GM04504 (cell line): Measurements from ENCODE around the gene RBBP8NL.

ENCODE experiments used
- DNase-seq: peaks from one replicate; pipeline ENCODE4 v3.0.0-alpha.2; 2012; ENCODE audit warnings: low read depth

RBBP8NL gene

DNA sequence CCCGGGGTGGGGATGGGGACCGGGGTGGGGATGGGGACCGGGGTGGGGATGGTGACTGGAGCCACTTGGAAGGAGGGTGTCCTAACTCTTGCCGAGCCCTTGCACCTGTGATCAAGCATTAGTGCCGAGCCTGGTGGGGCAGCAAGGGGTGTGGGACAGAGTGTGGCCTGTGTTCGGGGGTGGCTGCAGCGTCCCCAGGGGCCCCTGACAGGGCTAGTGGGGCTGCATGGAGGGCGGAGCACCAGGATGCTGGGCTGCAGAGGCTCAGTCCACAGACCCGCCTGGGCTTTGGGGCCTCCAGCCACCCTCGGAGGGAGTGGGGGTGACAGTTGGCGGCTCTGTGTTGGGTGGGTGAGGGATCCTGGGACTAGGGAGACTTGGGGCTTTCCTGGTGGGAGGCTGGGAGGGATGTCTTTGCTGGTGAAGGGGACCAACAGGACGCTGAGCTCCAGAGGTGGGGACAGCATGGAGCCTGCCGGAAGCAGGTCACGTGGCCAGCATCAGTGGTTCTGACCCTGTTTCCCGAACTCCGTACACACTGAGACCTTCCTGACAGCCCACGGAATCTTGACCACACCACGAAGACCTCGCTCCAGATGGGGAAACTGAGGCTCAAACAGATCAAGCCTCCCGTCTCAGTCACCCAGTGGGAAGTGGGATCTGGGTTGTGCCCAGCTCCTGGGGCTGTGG lies 4.6 kb downstream of the RBBP8NL start:
- DNase-seq: no peak

- no peak for DNase-seq
These were observed 5.7 kb downstream of the RBBP8NL start for GRCh38 chr20:62421716-62421990.

- no peak for DNase-seq
These were observed 6.3 kb downstream of the RBBP8NL start for GRCh38 chr20:62420846-62421715.

- DNase-seq: no peak
These were observed 7.6 kb downstream of the RBBP8NL start for GRCh38 chr20:62419759-62420158.

GRCh38 chr20:62418709-62419487 lies 8.4 kb downstream of the RBBP8NL start:
- no peak for DNase-seq

DNA sequence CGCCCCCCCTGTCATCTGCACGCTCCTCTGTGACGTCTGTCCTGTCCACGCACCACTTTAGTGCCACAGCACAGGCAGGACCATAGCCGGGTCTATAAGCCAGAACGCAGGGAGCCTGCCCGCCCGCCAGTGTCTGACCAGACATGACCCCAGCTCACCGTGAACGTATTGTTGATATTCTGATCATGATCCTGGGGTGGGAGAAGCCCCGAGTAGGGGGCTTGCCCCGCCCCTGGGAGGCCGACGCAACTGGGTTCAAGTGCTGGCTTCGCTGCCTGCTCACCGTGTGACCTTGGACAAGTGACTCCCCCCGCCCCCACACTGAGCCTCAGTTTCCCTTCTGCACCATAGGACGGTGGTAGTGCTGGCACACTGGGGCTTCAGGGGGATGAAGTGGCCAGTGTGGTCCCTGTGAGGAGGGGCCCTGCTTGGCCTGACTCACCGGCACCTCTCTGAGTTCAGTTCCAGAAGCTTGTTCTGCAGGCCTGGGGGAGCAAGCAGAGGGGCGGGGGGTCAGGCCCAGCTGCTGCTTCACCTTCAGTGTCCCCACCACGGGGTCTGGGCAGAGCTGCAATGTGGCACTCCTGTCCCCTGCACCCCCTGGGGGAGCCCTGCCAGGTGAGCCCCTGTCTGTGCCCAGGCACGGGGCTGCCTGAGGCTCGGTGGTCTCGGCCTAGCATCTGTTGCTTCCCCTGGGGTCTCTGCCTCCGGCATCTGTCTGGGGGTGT lies 9.2 kb downstream of the RBBP8NL start:
- DNase-seq: no peak

DNA sequence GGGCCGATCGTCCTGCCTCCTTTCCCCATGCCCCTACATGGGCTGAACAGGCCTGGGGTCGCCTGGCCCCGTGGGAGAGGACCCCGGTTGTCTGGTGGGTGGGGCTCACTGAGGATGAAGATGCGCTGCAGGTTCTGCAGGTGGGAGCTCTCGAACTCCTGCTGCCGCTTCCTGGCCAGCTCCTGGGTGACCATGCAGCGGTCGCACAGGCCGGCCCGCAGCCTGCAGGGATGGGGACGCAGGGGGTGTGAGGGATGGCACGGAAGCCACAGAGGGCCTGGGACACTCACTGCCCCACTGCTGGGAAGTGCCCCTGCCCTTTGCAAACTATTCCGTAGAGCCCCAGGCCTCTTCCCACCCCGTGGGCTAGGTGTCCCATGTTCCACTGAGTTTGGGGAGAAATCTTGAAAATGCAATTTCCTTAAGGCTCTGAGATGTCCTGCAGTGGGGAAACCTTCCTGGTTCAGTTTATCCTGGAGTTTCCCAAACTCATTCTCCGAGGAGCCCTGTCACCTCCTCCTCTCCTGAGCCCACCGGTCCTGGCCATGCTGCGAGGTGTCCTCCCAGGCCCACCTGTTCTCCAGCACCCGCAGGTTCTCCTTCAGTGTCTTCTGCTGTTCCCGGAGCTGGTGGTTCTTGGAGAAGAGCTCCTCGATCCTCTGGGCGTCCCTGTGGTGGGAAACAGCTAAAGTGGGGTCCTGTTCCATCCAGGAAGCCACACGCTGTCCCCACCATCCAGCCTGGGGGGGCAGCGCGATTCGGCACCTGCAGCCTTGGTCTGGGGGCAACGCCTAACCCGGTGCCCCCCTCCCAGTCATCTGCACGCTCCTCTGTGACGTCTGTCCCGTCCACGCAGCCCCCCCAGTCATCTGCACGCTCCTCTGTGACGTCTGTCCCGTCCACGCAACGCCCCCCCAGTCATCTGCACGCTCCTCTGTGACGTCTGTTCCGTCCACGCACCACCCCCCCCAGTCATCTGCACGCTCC lies 10.4 kb downstream of the RBBP8NL start:
- DNase-seq: no peak

GRCh38 chr20:62415354-62416111 lies 11.8 kb downstream of the RBBP8NL start:
- DNase-seq: no peak

DNA sequence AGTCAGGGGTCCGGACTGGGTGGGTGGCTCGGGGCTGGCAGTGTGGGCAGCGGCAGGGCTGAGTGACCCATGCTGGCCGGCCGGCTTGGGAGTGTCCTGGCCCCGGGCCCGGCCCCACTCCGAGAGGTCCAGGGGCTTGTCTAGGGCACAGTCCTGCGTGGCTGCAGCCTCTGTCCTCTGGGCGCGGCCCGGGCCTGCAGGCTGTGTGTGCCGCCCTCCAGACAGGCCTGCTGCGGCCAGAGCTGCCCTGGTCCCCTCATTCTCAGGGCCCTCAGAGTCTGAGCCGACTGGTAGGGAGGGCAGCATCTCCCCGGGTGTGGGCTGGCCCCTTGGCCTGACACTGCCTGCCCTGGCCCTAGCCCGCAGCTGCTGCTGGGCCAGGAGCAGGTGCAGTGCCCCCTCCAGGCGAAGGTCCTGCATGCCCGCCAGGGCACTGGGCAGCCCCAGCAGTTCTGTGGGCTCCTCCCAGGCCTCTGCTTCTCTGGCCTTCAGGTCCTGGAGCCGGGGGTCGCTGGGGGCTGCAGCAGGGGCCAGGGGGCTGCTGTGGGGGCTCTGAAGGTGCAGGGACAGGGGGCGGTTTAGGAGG lies 13.3 kb downstream of the RBBP8NL start:
- no peak for DNase-seq

DNA sequence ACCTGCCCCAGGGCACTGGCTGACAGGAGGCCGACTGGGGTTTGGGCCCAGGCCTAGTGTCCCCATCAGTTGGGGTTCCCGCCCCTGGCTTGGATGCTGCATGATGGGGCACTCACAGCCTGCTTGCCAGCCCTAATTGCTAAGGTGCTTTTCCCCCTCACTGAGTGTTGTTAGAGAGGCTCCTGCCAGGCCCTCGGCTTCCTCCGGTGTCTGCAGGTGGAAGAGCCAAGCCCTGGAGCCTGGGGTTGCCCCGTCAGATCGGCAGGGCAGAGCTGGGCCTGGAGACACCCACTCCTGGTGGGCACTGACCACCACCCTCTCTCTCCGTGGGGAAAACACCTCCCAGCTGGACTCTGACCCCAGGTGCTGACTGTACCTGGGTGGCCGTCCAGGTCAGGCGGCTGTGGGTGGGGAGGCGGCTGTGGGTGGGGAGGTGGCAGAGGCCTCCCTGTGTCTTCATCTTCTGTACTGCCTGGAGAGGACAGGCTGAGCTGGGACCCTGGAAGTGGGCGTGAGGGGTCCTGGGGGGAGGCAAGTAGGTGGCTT lies 14.2 kb downstream of the RBBP8NL start:
- DNase-seq: no peak

GRCh38 chr20:62412194-62413024 lies 14.9 kb downstream of the RBBP8NL start:
- DNase-seq: no peak

DNA sequence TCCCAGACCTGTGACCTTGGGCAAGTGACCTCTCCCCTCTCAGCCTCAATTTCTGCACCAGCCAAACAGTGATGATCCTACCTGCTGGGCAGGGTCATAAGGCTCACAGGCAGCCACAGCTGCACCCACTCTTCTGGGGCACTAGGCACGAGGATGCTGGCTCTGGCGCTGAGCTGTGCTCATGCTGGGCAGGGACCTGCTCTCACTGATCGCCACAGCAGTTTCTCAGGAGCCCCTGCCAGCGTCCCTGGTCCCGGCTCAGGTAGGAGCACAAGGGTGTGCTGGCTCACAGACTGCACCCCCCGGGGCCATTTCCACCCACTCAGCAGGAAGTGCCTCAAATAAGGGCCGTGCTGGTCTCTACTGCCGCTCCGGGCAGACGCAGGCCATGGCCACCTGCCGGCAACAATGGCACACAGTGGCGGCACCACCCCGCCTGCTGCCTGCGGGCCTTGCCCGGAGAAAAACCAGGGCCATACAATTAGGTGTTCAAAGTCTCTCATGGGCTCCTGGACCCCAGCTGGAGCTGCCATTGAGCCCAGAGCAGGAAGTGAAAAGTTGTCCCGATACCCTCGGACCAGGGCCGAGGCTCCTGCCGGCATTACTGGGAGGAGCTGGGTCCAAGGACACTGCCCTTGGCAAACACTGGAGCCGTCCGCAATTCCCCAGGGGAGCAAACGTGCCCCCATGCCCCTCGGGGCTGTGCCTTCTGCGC lies 15.7 kb downstream of the RBBP8NL start:
- DNase-seq: no peak

DNA sequence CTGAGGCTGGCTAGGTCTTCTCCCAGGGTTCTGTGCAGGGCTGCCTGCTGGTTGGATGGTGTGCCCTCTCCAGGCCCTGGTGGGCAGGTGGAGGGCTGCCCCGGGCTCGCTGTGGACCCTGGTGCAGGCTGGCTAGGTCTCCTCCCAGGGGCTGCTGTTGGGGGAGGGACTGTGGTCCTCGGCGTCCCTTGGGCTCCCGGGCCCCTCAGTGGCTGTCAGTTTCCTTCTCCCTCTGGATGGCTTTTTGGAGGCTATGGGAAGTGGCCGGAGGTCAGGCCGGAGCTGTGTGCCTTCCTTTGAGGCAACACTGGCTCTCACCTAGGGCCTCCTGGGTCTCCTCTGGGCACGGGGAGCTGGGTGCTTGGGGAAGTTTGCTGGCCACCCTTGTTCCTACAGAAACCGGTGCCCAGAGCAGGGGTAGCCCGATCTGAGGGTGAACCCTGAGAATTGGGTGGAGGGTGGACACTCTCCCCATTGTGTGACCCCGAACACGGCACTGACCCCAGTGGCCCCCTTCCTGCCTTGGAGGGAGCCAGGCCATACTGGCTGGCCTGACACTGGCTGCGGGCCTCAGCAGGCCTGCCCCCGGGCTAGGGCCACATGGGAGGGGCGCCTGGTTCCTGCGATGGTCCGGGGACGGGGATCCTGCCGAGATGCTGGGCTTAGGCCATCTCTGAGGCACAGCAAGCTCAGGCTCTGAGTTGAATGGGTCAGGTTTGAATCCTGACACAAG lies 16.4 kb downstream of the RBBP8NL start:
- DNase-seq: no peak

DNA sequence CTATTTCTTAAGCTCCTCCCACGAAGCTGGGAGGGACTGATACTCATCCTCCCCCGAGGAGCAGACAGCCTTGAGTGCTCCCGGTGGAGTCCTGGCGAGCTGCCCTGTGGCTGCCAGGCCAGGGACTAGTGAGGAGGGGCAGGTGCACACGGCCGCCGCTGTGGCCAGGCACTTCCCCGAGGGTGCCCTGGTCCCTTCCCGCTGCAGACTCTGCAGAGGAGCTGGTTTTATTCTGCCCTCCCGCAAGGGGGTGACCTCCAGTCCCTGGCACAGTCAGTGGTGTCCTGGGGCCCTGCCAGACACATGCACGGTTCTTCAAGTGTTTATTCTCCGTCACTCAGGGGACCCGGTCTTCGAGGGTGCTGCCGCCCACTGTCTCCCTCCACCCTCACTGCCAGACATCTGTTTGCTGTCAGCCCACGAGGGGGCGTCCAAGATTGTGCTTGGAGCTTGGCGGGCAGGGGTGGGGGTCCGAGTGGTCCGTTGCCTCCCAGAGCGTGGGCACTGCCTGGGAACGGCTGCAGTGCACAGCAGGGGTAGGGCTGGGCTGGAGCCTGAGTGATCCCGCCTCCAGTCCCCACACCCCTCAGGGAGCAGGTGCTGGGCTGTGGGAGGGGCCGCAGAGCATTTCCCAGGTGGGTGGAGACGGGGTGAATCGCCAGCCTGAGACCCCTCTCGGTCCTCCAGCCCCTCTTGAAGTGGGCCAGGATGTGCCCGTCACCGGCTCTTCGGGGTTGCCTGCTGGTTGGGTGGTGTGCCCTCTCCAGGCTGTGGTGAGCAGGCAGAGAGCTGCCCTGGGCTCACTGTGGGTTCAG lies 17.2 kb downstream of the RBBP8NL start:
- DNase-seq: no peak

DNA sequence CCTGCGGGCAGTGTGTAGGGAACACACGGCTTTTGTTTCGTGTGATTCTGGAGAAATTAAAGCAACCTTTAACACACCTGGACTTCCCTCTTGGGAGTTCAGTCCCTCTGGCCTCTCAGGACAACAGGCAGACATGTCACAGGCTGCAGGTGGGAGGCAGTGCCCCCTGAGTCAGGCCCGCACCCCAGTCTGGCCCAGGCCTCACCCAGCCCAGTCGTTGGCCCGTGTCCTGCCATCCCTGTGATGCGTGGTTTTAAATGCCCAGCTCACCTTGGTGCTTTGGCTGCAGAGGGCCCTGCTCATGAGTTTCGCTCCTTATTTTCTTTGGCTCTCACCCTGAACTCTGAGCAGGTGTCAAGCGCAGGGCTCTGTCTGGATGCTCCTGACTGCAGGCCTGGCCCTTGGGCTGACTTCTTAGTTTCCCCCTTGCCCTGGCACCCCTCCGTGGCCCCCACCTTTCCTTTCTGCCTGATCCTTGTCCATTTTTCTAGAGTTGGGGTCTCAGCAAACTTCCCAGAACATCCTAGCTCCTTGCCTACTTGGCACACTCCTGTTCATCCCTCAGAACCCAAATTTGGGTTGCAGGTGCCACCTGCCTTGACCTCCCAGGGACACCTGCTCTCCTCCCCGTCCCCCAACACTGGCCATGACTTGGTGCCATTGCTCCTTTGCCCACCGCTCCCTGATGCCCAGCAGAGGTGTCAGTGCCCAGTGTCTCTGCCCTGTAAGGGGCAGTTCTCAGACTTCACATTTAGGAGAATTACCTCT lies 18.1 kb downstream of the RBBP8NL start:
- DNase-seq: no peak

- no peak for DNase-seq
These were observed 18.7 kb downstream of the RBBP8NL start for GRCh38 chr20:62408640-62409039.
